ENCODE results near the gene EPHB4. TPM values are rescaled to one million over a fixed set of nuclear protein-coding genes. Genes with fewer than 3 reads are reported as not detected.

The EPHB4 gene
- 36.7 and 37.4 TPM in 2 replicates for total RNA-seq (2014; rRNA removed; shearing (Covaris generic))

DNA sequence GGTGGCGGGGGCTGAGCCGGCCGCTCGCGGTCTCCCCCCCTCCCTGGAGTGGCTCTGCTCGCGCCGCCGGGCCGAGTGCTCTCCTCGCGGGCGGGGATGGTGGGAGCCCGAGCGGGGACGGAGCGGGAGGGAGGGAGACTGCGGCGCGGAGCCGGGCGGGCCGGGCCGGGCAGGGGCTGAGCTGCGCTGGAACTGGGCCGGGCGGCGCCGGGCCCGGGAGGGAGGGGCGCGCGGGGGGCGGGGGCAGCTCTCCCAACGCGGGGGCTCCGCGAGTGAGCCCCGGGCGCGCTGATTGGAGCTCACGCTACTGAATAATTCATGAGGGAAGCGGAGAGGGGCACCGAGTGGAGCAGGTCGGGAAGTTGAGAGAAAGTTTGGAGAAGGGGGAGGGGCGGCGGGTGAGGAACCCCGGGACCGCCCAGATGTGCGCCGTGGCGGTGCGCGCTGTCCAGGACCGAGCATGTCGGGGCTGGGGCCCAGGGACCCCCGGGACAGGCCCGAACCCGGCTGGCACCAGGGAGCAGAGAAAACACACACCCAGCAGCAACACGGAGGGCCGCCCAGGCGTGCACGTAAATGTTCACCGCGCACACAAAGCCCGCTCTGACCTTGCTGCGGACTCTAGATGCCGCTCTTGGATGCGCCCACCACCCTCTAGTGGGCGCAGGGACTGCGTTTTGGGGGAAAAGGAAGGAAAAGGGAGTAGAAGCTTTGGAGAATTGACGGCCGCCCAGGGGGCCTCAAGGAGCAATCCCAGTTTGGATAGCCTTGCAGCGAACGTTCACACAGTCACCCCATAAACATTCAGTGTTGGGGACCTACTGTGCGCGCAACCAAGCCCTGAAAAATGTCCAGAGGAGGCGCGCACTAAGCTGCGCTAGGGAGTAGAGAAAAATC, at the start of gene EPHB4:
Gene EPHB4, minus strand, starts transcription at position 194 of the 897 bp plus-strand sequence. CDS start 493 bp downstream, outside the sequence.

DNA sequence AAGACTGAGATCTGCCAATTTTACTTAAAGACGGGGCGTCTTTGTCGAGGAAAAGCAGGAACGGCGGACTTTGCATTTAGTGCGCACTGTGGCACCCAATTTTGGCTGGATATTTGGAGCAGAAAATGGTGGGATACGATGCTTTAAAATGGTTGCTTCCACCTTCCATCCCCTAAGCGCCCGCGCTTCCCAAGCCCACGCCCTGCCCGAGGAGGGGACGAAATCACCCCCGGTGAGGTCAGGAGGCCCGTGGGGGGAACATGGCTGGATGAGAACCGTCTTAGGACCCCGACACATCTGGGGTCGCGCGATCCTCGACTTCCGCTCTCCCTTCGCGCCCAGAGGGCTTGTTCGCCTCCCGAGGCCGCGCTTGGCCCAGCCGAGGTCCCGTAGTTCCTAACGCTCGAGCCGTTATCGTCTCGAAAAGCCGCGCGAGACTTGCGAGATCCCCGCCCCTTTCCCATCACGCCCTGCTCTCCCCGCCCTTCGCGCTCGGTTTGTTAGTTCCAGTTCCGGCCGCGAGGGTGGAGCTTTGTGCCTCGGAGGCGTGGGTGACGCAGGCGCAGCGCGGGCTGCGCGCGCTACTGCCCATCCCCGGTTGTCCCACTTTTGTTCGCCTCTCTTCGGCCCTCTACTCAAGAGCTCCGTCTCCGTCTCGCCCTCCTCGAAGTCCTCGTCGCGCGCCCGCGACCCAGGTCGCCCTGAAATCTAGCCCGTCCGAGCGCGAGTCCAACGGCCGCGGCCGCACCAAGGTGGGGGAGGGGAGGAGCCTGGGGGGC, 47.4 kb upstream of the EPHB4 start, which contains the start of gene SRRT:
Gene SRRT, plus strand, starts transcription at position 527 of the 779 bp plus-strand sequence. CDS start 488 bp downstream, outside the sequence.

DNA sequence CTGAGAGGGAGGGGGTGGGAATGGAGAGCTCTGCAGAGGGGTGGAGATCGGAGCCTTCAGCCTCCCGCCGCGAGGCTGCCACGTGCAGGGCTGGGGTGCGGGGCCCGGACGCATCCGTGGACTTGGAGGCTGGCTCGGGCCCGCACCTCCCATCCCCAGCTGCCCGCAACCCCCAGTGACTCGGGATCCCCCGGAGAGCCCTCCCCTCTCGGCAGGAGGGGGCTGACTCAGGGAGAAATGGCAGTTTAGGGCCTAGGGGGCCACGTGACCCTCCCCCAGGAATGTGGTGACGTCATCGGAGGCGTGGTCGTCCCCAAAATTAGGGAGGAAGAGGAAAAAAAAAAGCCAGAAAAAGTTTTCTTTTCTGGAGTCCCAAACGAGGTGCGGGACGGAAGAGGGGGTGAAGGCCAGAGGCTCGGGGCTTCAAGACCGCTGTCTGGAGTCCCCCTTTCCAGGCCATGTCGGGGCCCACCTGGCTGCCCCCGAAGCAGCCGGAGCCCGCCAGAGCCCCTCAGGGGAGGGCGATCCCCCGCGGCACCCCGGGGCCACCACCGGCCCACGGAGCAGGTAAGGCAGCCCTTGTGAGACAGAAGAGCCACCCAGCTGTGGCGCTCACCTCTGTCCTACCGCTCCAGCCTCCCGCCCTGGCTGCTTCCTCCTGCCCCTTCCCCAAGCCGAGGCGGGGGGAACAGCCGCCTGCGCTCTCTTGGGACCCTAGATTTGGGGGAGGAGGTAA, 39.9 kb upstream of the EPHB4 start, which contains the start of gene TRIP6:
Gene TRIP6, plus strand, starts transcription at position 348 of the 736 bp plus-strand sequence. Its CDS starts 111 bp downstream, at position 459.

DNA sequence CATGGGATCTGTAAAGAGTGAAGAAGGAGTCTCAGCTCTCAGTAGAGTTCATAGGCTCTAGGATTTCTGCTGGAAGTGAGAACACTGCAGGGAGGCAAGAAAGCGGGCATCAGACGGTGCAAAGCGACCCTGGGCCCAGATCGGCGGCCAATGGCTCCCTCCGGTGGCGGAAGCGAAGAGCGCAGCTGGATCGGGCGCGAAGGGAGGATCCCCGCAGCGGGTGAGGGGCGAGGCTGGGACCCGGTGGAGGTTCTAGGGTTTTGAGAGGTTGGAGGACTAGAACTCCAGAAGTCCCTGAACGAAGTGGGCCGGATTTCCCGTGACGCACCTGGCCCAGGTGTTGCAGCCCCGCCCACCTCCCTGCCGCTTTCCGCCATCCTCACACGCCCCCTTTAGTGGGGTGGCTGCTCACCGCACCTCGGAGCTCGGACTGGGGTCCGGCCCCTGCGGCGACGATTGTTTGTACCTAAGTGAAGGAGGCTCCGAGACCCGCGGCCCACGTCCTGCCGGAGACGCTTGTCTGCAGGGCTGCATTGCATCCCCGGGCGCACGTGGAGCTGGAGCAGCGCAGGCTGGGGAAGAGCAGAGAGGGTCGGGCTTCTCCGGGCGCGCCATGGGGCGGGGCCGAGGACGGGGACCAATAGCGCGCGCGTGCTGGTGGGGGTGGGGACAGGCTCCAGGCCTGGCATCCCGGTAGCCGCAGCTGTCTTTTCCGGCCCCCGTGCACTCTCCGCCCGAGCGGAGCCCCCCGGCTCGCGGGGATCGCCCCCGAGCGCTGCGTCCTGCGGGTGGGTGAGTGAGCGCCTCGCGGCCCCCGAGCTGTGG, 24.9 kb upstream of the EPHB4 start, which contains the start of gene SLC12A9:
Gene SLC12A9, plus strand, starts transcription at position 666 of the 825 bp plus-strand sequence. CDS start 1,485 bp downstream, outside the sequence.

Small RNAs within 50 kb of the gene (small RNA-seq; reads per million reads assigned to genes)
- gene RN7SL750P: not detected

Other genes starting within 250 kb of the EPHB4 start
- 10.8 and 12.8 TPM in 2 replicates for gene LRCH4, start 241.4 kb downstream of the EPHB4 start, total RNA-seq (2014; rRNA removed; shearing (Covaris generic))
- gene FBXO24, start 241.2 kb downstream of the EPHB4 start, total RNA-seq (2014; rRNA removed; shearing (Covaris generic)): 0.69 and 3.8 TPM in 2 replicates
- 143 and 144 TPM in 2 replicates for gene PCOLCE, start 225.2 kb downstream of the EPHB4 start, total RNA-seq (2014; rRNA removed; shearing (Covaris generic))
- gene MOSPD3, start 215.0 kb downstream of the EPHB4 start, total RNA-seq (2014; rRNA removed; shearing (Covaris generic)): 8.6 and 14.9 TPM in 2 replicates
- gene TFR2, start 186.0 kb downstream of the EPHB4 start, total RNA-seq (2014; rRNA removed; shearing (Covaris generic)): 0.04 TPM in 1 of 2 replicates, not detected in the other
- gene ACTL6B, start 171.1 kb downstream of the EPHB4 start, total RNA-seq (2014; rRNA removed; shearing (Covaris generic)): not detected in 2 replicates
- gene GNB2, start 153.8 kb downstream of the EPHB4 start, total RNA-seq (2014; rRNA removed; shearing (Covaris generic)): 96.3 and 114 TPM in 2 replicates
- gene GIGYF1, start 133.3 kb downstream of the EPHB4 start, total RNA-seq (2014; rRNA removed; shearing (Covaris generic)): 25.1 and 25.2 TPM in 2 replicates
- gene POP7, start 121.4 kb downstream of the EPHB4 start, total RNA-seq (2014; rRNA removed; shearing (Covaris generic)): 94.5 and 103 TPM in 2 replicates
- gene EPO, start 107.1 kb downstream of the EPHB4 start, total RNA-seq (2014; rRNA removed; shearing (Covaris generic)): not detected in 2 replicates
- not detected in 2 replicates for gene ZAN, start 93.9 kb downstream of the EPHB4 start, total RNA-seq (2014; rRNA removed; shearing (Covaris generic))
- gene SLC12A9, start 25.2 kb upstream of the EPHB4 start, total RNA-seq (2014; rRNA removed; shearing (Covaris generic)): 10.4 and 12.2 TPM in 2 replicates
- 76.9 and 86.3 TPM in 2 replicates for gene TRIP6, start 39.9 kb upstream of the EPHB4 start, total RNA-seq (2014; rRNA removed; shearing (Covaris generic))
- gene SRRT, start 47.6 kb upstream of the EPHB4 start, total RNA-seq (2014; rRNA removed; shearing (Covaris generic)): 127 and 132 TPM in 2 replicates
- gene UFSP1, start 62.2 kb upstream of the EPHB4 start, total RNA-seq (2014; rRNA removed; shearing (Covaris generic)): 12.3 and 16.0 TPM in 2 replicates
- gene ACHE, start 68.4 kb upstream of the EPHB4 start, total RNA-seq (2014; rRNA removed; shearing (Covaris generic)): 0.29 TPM in 1 of 2 replicates, not detected in the other
- not detected in 2 replicates for gene MUC3A, start 122.0 kb upstream of the EPHB4 start, total RNA-seq (2014; rRNA removed; shearing (Covaris generic))
- gene MUC12, start 142.0 kb upstream of the EPHB4 start, total RNA-seq (2014; rRNA removed; shearing (Covaris generic)): not detected in 2 replicates
- gene MUC17, start 192.6 kb upstream of the EPHB4 start, total RNA-seq (2014; rRNA removed; shearing (Covaris generic)): not detected in 2 replicates